Neural cell (in vitro differentiated cells): ENCODE data around the gene TMEM127. TPM values are rescaled to one million over a fixed set of nuclear protein-coding genes. Genes with fewer than 3 reads are reported as not detected.

Experiments used
- H2AFZ ChIP-seq: fragments of 200-600, 300-800 bp; sonication (generic), shearing (Covaris generic); 2 replicates; pipeline ENCODE4 v1.6.0; 2014; ENCODE audit warnings: low read depth, mild to moderate bottlenecking, antibody characterized with exemption, low read length, moderate library complexity
- H3F3A ChIP-seq: fragments of 200-600 bp; shearing (Covaris generic); 2 replicates; pipeline ENCODE4 v1.6.1; 2016; ENCODE audit warnings: mild to moderate bottlenecking, moderate library complexity, mixed read lengths, antibody characterized with exemption, low read length; ENCODE audit not compliant: insufficient read depth, poor library complexity, severe bottlenecking
- H3K27ac ChIP-seq: fragments of 200-600, 300-800 bp; sonication (generic), shearing (Covaris generic); 2 replicates; pipeline ENCODE4 v1.5.1; 2014; ENCODE audit warnings: mild to moderate bottlenecking, low read length, moderate library complexity
- H3K27me3 ChIP-seq: fragments of 300-800, 200-600 bp; sonication (generic), shearing (Covaris generic); 2 replicates; pipeline ENCODE4 v1.6.0; 2014; ENCODE audit warnings: mild to moderate bottlenecking, low read depth, low read length, moderate library complexity; ENCODE audit not compliant: insufficient read depth
- H3K36me3 ChIP-seq: fragments of 300-800, 200-600 bp; sonication (generic), shearing (Covaris generic); 2 replicates; pipeline ENCODE4 v1.5.1; 2014; ENCODE audit warnings: mild to moderate bottlenecking, antibody characterized with exemption, low read length, moderate library complexity; ENCODE audit not compliant: insufficient read depth
- H3K4me2 ChIP-seq: fragments of 300-800, 200-600 bp; sonication (generic), shearing (Covaris generic); 2 replicates; pipeline ENCODE4 v1.6.0; 2014; ENCODE audit warnings: mild to moderate bottlenecking, low read length
- H3K4me3 ChIP-seq: fragments of 300-800, 200-600 bp; sonication (generic), shearing (Covaris generic); 2 replicates; pipeline ENCODE4 v1.5.1; 2014; ENCODE audit warnings: mild to moderate bottlenecking, low read length, moderate library complexity
- H3K79me2 ChIP-seq: fragments of 200-600 bp; shearing (Covaris generic); replicated peaks from 2 replicates; pipeline ENCODE4 v1.6.0; 2014; ENCODE audit warnings: mild to moderate bottlenecking, low read length, moderate library complexity; ENCODE audit not compliant: insufficient read depth
- H3K9ac ChIP-seq: fragments of 300-800, 200-600 bp; sonication (generic), shearing (Covaris generic); 2 replicates; pipeline ENCODE4 v1.6.1; 2016; ENCODE audit warnings: mild to moderate bottlenecking, low read length, mixed read lengths
- H3K9me2 ChIP-seq: fragments of 200-600 bp; shearing (Covaris generic); 2 replicates; pipeline ENCODE4 v1.6.1; 2016; ENCODE audit warnings: mild to moderate bottlenecking, low read length, mixed read lengths; ENCODE audit not compliant: insufficient read depth
- H3K9me3 ChIP-seq: fragments of 200-600, 300-800 bp; sonication (generic), shearing (Covaris generic); 2 replicates; pipeline ENCODE4 v1.6.1; 2016; ENCODE audit warnings: mild to moderate bottlenecking, mixed run types, low read length, moderate library complexity, mixed read lengths
- H4K20me1 ChIP-seq: fragments of 200-600 bp; shearing (Covaris generic); 2 replicates; pipeline ENCODE4 v1.6.1; 2016; ENCODE audit warnings: mild to moderate bottlenecking, mixed run types; ENCODE audit not compliant: insufficient read depth
- CTCF ChIP-seq: fragments of 450-650 bp; IDR thresholded peaks from 2 replicates; pipeline ENCODE4 v1.5.1; 2014; ENCODE audit warnings: antibody characterized with exemption, mild to moderate bottlenecking, moderate library complexity; ENCODE audit not compliant: poor library complexity, severe bottlenecking
- EP300 ChIP-seq: fragments of 450-650 bp; conservative IDR thresholded peaks from 2 replicates; pipeline ENCODE4 v1.6.1; 2014; ENCODE audit warnings: antibody characterized with exemption, mild to moderate bottlenecking, moderate library complexity; ENCODE audit not compliant: poor library complexity, severe bottlenecking
- EZH2 ChIP-seq: fragments of 200-600, 300-800 bp; shearing (Covaris generic), sonication (generic); IDR thresholded peaks from 2 replicates; pipeline ENCODE4 v1.6.1; 2014; ENCODE audit warnings: antibody characterized with exemption, low read length, borderline replicate concordance, mild to moderate bottlenecking; ENCODE audit not compliant: insufficient read depth, poor library complexity, severe bottlenecking
- MXI1 ChIP-seq: fragments of 450-650 bp; conservative IDR thresholded peaks from 2 replicates; pipeline ENCODE4 v1.6.1; 2014; ENCODE audit warnings: antibody characterized with exemption, mild to moderate bottlenecking; ENCODE audit not compliant: poor library complexity, severe bottlenecking
- POLR2AphosphoS5 ChIP-seq: IDR thresholded peaks from 2 replicates; pipeline ENCODE4 v1.6.1; 2012
- RAD21 ChIP-seq: fragments of 450-650 bp; conservative IDR thresholded peaks from 2 replicates; pipeline ENCODE4 v1.6.1; 2014; ENCODE audit warnings: antibody characterized with exemption, mild to moderate bottlenecking, moderate library complexity
- REST ChIP-seq: IDR thresholded peaks from 2 replicates; pipeline ENCODE4 v1.6.1; 2012; ENCODE audit warnings: borderline replicate concordance
- SMC3 ChIP-seq: fragments of 450-650 bp; conservative IDR thresholded peaks from 2 replicates; pipeline ENCODE4 v1.6.1; 2014; ENCODE audit warnings: antibody characterized with exemption, mild to moderate bottlenecking, moderate library complexity; ENCODE audit not compliant: poor library complexity
- TAF1 ChIP-seq: IDR thresholded peaks from 2 replicates; pipeline ENCODE4 v1.6.1; 2012; ENCODE audit warnings: low read depth
- polyA plus RNA-seq: library from polyadenylated mRNA; depleted of rRNA; stranded (reverse); fragments of >200 nt; gene quantifications from 2 replicates; pipeline ENCODE4 v1.2.3, GENCODE V29; 2014

TMEM127 gene
- polyA plus RNA-seq, 1 donor from 2014 or later = 19.1 TPM

- H3K36me3 ChIP-seq = no peaks in the 10 kb centered on the region
- H3K4me3 ChIP-seq = no peak overlapping the region
- H3K9ac ChIP-seq = no peak overlapping the region
- H3K27ac ChIP-seq = no peak overlapping the region
- H3K9me3 ChIP-seq = no peaks in the 10 kb centered on the region
- H3K4me2 ChIP-seq = no peak overlapping the region
- no peaks in the 10 kb centered on the region for H3K9me2 ChIP-seq
- no peak overlapping the region for H2AFZ ChIP-seq
- TF ChIP-seq MXI1 = no peak
- no peaks in the 10 kb centered on the region for H3F3A ChIP-seq
- no peaks in the 10 kb centered on the region for H3K79me2 ChIP-seq
- H4K20me1 ChIP-seq = no peaks in the 10 kb centered on the region
- H3K27me3 ChIP-seq = no peaks in the 10 kb centered on the region
Observed at GRCh38 chr2:96241227-96241626, 24.6 kb downstream of the TMEM127 start.

GRCh38 chr2:96240341-96241038, 25.3 kb downstream of the TMEM127 start:
- no peaks in the 10 kb centered on the region for H3F3A ChIP-seq
- H3K9me3 ChIP-seq = no peaks in the 10 kb centered on the region
- no peak overlapping the region for H3K4me3 ChIP-seq
- no peak overlapping the region for H2AFZ ChIP-seq
- no peaks in the 10 kb centered on the region for H4K20me1 ChIP-seq
- no peaks in the 10 kb centered on the region for H3K79me2 ChIP-seq
- H3K36me3 ChIP-seq = no peaks in the 10 kb centered on the region
- no peak overlapping the region for H3K9ac ChIP-seq
- no peaks in the 10 kb centered on the region for H3K9me2 ChIP-seq
- no peak overlapping the region for H3K4me2 ChIP-seq
- TF ChIP-seq EP300 = no peak
- TF ChIP-seq CTCF = no peak
- no peaks in the 10 kb centered on the region for H3K27me3 ChIP-seq
- no peak overlapping the region for H3K27ac ChIP-seq

- no peaks in the 10 kb centered on the region for H3K79me2 ChIP-seq
- TF ChIP-seq POLR2AphosphoS5 (no peak), RAD21 (no peak), REST (no peak), TAF1 (no peak), SMC3 (no peak), EZH2 (no peak), CTCF (no peak), MXI1 (no peak), EP300 (no peak)
- H3K27me3 ChIP-seq = no peaks in the 10 kb centered on the region
- no peaks in the 10 kb centered on the region for H3K9me3 ChIP-seq
- no peaks in the 10 kb centered on the region for H3K9me2 ChIP-seq
- H3F3A ChIP-seq = no peaks in the 10 kb centered on the region
- no peak overlapping the region for H2AFZ ChIP-seq
- no peaks in the 10 kb centered on the region for H4K20me1 ChIP-seq
- H3K4me3 ChIP-seq = no peak overlapping the region
- no peak overlapping the region for H3K9ac ChIP-seq
- no peak overlapping the region for H3K4me2 ChIP-seq
- H3K36me3 ChIP-seq = no peaks in the 10 kb centered on the region
- H3K27ac ChIP-seq = no peak overlapping the region
Observed at GRCh38 chr2:96239745-96240264, 26.0 kb downstream of the TMEM127 start.
